GM10266 (cell line): ENCODE results near the gene NRXN3.

Source experiments
- DNase-seq: peaks from one replicate; pipeline ENCODE4 v3.0.0; 2012; ENCODE audit errors: extremely low spot score
- CTCF ChIP-seq: IDR thresholded peaks from 2 replicates; pipeline ENCODE4 v1.5.1; 2012; ENCODE audit warnings: mild to moderate bottlenecking, low read depth; ENCODE audit not compliant: control insufficient read depth, insufficient read depth; ENCODE audit errors: missing control alignments

NRXN3 gene

GRCh38 chr14:79177106-79177505 is 1006.9 kb downstream of the NRXN3 start:
- DNase-seq: no peak
- TF ChIP-seq CTCF: no peak

GRCh38 chr14:79178719-79179118 is 1008.5 kb downstream of the NRXN3 start:
- DNase-seq: no peak

DNA sequence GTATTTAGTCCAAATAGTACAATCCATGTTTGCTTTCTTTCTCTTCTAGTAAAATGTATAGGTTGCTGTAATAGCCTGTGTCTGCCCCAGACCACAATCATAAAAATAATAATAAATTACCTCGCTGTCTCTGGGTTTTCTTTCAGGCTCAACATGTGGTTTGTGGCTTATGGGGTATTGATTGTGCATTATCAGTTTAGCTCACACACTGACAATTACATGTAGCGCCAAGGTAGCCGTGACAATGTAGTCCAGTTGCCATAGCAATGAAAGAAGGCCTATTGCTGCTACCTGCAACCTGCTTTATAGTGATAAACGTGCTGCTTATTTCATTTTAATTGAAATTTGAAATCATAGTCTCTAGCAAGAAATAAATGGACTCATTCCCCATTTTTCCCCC is 1009.8 kb downstream of the NRXN3 start:
- no peak for DNase-seq
- TF ChIP-seq CTCF: no peak

More at GRCh38 chr14:79178719-79179118, 1008.5 kb downstream of the NRXN3 start:
- no peak for TF ChIP-seq CTCF

DNA sequence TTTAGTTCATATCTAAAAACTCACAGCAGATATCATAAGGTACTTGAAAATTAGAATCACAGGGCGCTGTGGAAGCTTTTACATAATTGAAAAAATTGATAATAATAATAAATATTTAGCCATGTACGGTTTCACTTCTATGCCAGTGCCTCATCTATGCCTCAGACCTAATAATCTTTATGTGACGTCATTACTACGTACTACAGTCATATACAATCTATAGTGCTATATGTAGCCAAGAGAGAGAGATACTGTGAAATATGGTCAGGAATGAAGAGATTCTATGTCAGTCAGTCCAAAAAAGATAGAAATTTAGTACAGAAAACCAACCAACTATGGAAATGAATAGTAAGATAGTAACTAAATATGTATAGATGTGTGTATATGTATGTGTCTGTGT is 1010.5 kb downstream of the NRXN3 start:
- no peak for TF ChIP-seq CTCF

DNA sequence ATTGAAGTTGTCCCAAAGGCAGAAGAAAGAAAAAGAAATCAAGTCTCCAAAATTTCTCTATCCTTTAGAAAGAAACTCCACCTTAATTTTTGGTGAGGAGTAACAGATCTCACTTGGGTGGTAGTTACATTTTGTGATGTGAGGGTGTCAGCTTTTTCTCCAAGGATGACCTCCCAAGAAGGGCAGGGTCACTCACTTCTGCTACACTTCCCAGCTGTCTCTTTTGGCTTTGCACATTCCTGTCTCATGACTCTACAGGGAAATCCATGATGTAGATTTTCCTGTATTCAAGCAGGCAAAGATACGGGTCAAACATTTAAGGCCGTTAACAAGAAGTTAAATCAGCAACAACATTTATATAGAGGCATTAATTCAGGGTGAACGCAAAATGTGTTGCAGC is 1016.4 kb downstream of the NRXN3 start:
- DNase-seq: no peak
- no peak for TF ChIP-seq CTCF

More for the DNA sequence above, 1010.5 kb downstream of the NRXN3 start:
- no peak for DNase-seq

DNA sequence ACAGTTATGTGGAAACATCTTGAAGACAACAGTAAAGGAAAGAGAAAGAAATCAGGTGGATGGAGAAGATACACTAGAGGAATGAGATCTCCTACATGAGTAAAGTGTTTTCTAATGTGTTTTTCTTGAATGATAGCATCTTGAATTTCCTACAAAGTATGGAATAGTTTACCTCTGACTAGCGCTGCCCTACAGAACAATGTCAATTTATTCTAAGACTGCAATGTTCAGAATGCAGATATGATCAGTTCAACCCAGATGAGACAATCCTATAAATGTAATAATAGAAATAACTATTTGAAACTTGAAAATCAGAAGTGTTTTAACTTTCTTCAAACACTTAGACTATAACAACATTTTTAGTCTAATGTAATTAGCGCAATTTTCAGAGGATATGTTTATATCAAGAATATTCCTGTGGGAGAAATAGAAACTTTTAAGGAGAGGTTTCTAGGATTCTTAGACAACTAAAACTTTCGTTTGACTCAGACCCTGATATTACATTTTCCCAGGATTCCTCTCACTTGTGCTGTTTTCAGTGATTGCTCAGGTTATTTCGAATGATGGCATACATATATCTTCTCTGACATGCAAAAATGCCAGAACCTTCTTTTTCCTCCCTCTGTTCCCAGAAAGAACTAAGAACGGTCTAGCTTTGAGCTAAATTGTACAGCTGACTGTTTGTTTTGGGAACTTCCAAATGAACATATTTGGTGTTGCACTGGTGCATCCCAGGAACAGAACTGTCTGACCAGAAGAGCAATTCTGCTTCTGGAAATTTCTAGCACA is 1023.7 kb downstream of the NRXN3 start:
- no peak for DNase-seq
- TF ChIP-seq CTCF: no peak

DNA sequence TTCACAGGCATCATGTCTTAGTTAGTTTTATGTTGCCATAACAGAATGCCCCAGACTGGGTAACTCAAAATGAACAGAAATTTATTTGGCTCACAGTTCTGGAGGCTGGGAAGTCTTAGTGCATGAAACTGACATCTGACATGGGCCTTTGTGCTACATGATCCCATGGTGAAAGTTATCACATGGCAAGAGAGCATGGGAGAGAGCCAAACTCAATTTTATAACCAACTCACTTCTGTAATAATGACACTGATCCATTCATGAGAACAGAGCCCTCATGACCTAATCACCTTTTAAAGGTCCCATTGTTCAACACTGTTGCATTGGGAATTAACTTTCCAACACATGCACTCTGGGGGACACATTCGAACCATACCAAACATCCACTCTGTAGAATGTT is 1026.0 kb downstream of the NRXN3 start:
- DNase-seq: no peak
- no peak for TF ChIP-seq CTCF
